Stimulated activated CD4-positive, alpha-beta T cell treated with anti-CD3 and anti-CD28 coated beads, Interleukin-12 subunit alpha, Interleukin-12 subunit beta, amount 100 ng/mL, for 24 hours (primary cell): Measurements from ENCODE around the gene BRIP1.
"Not testable (repeated sequence)": the region's sequence is repeated elsewhere in the genome, so short reads cannot be mapped to it uniquely, and the experiment has no call there.

Experiments
- DNase-seq, 2 experiments: peaks; one replicate each; pipeline ENCODE4 v3.0.0-alpha.2; 2020; ENCODE audit warnings: low read depth in 2 of 2

The BRIP1 gene

GRCh38 chr17:61863801-61864126 lies 436 bp upstream of the BRIP1 start:
- DNase-seq = no peak

GRCh38 chr17:61862105-61862574 lies 1.2 kb downstream of the BRIP1 start:
- no peak for DNase-seq

GRCh38 chr17:61860397-61860796 lies 2.9 kb downstream of the BRIP1 start:
- DNase-seq = not testable (repeated sequence)

GRCh38 chr17:61856035-61856434 lies 7.3 kb downstream of the BRIP1 start:
- no peak for DNase-seq

- no peak for DNase-seq
Observed at GRCh38 chr17:61852857-61853256, 10.5 kb downstream of the BRIP1 start.

- DNase-seq = no peak
Observed at GRCh38 chr17:61849674-61850073, 13.7 kb downstream of the BRIP1 start.

- DNase-seq = no peak
Observed at GRCh38 chr17:61848896-61849295, 14.4 kb downstream of the BRIP1 start.

- DNase-seq = no peak
Observed at GRCh38 chr17:61848247-61848646, 15.1 kb downstream of the BRIP1 start.

GRCh38 chr17:61847659-61848058 lies 15.7 kb downstream of the BRIP1 start:
- no peak for DNase-seq

GRCh38 chr17:61846761-61847375 lies 16.5 kb downstream of the BRIP1 start:
- DNase-seq = no peak

GRCh38 chr17:61846088-61846487 lies 17.2 kb downstream of the BRIP1 start:
- DNase-seq = no peak

GRCh38 chr17:61843435-61843834 lies 19.9 kb downstream of the BRIP1 start:
- DNase-seq = no peak

GRCh38 chr17:61842899-61843298 lies 20.4 kb downstream of the BRIP1 start:
- DNase-seq = no peak

- no peak for DNase-seq
Observed at GRCh38 chr17:61839300-61839786, 24.0 kb downstream of the BRIP1 start.

GRCh38 chr17:61837175-61838051 lies 25.9 kb downstream of the BRIP1 start:
- peak; percentile 10 to 32 for DNase-seq

- DNase-seq = no peak
Observed at GRCh38 chr17:61836266-61837174, 26.8 kb downstream of the BRIP1 start.

GRCh38 chr17:61835606-61836005 lies 27.7 kb downstream of the BRIP1 start:
- no peak for DNase-seq

- DNase-seq = no peak
Observed at GRCh38 chr17:61834610-61835009, 28.7 kb downstream of the BRIP1 start.

GRCh38 chr17:61833536-61834193 lies 29.7 kb downstream of the BRIP1 start:
- DNase-seq = no peak

- DNase-seq = no peak
Observed at GRCh38 chr17:61832463-61832862, 30.9 kb downstream of the BRIP1 start.

GRCh38 chr17:61831099-61831498 lies 32.2 kb downstream of the BRIP1 start:
- DNase-seq = no peak

GRCh38 chr17:61828694-61829093 lies 34.6 kb downstream of the BRIP1 start:
- DNase-seq = no peak
